H1 (cell line): ENCODE data around the gene SPATS1. TPM values are rescaled to one million over a fixed set of nuclear protein-coding genes. Genes with fewer than 3 reads are reported as not detected.

Experiments used
- CTCF ChIA-PET: fragments of 300-600 bp; sonication (Branson Sonifier 250); formaldehyde crosslinking; loops from one replicate; lab custom pipeline; 2021; ENCODE audit not compliant: partially characterized antibody; lab: Charles Lee
- POLR2A ChIA-PET: fragments of 300-600 bp; sonication (Branson Sonifier 250); formaldehyde crosslinking; loops from one replicate; lab custom pipeline; 2021; ENCODE audit warnings: inconsistent platforms; ENCODE audit not compliant: partially characterized antibody; lab: Charles Lee
- DNase-seq, 2 experiments: peaks; one replicate each; pipeline versions ENCODE4 v3.0.0 to v3.0.0-alpha.2; 2010 to 2022; ENCODE audit warnings: low spot score in 2 of 2, low read depth in 1 of 2, mixed read lengths in 1 of 2
- FAIRE-seq: peaks from 2 replicates; lab custom pipeline; 2011; peaks lifted over from hg19 to GRCh38; lab: Jason Lieb, UNC
- H2AFZ ChIP-seq: 2 replicates; pipeline ENCODE4 v1.8.1; 2012; ENCODE audit warnings: low read length, inconsistent platforms
- H2AK5ac ChIP-seq: 2 replicates; pipeline ENCODE4 v1.6.1; 2013; ENCODE audit warnings: low read depth, low read length
- H2BK120ac ChIP-seq: replicated peaks from 2 replicates; pipeline ENCODE3; 2013; ENCODE audit warnings: low read depth, low read length, inconsistent platforms
- H2BK12ac ChIP-seq: 2 replicates; pipeline ENCODE4 v1.6.1; 2013; ENCODE audit warnings: low read depth, low read length
- H2BK15ac ChIP-seq: 2 replicates; pipeline ENCODE4 v1.6.1; 2013; ENCODE audit warnings: low read length
- H2BK20ac ChIP-seq: 2 replicates; pipeline ENCODE4 v1.6.1; 2013; ENCODE audit warnings: low read length
- H2BK5ac ChIP-seq: 2 replicates; pipeline ENCODE4 v1.6.1; 2013; ENCODE audit warnings: low read depth, low read length
- H3K14ac ChIP-seq: 2 replicates; pipeline ENCODE4 v1.6.1; 2013; ENCODE audit warnings: inconsistent platforms; ENCODE audit not compliant: insufficient read length
- H3K18ac ChIP-seq: 2 replicates; pipeline ENCODE4 v1.6.1; 2013; ENCODE audit warnings: low read length; ENCODE audit errors: extremely low read depth
- H3K23ac ChIP-seq: 2 replicates; pipeline ENCODE4 v1.6.1; 2013; ENCODE audit warnings: inconsistent platforms; ENCODE audit not compliant: insufficient read length
- H3K23me2 ChIP-seq: 2 replicates; pipeline ENCODE4 v1.6.1; 2013; ENCODE audit warnings: low read depth, low read length
- H3K27ac ChIP-seq: 2 replicates; pipeline ENCODE4 v1.6.1; 2011; ENCODE audit warnings: low read depth, low read length, inconsistent platforms
- H3K27me3 ChIP-seq, 4 experiments: replicated peaks in 1 of 4; 1 replicate in 1 of 4; 2 replicates in 3 of 4; pipeline versions ENCODE4 v1.6.1 to v1.8.1; 2011 to 2013; ENCODE audit warnings: low read length in 3 of 4, mild to moderate bottlenecking in 3 of 4, inconsistent platforms in 2 of 4, mixed read lengths in 2 of 4, moderate library complexity in 1 of 4; ENCODE audit not compliant: control insufficient read depth in 3 of 4, insufficient read depth in 3 of 4; ENCODE audit errors: extremely low read depth in 1 of 4
- H3K36me3 ChIP-seq, 4 experiments: 2 replicates each; pipeline versions ENCODE4 v1.6.1 to v1.8.1; 2011 to 2013; ENCODE audit warnings: mild to moderate bottlenecking in 4 of 4, low read length in 3 of 4, moderate library complexity in 2 of 4, control low read depth in 1 of 4, inconsistent platforms in 1 of 4; ENCODE audit not compliant: insufficient read depth in 4 of 4, control insufficient read depth in 2 of 4
- H3K4ac ChIP-seq: replicated peaks from 2 replicates; pipeline ENCODE3; 2013; ENCODE audit warnings: low read length, low read depth, mixed read lengths, inconsistent platforms; ENCODE audit not compliant: insufficient read length
- H3K4me1 ChIP-seq, 4 experiments: replicated peaks in 1 of 4; 1 replicate in 1 of 4; 2 replicates in 3 of 4; pipeline versions ENCODE4 v1.6.1 to v1.8.1; 2011 to 2013; ENCODE audit warnings: low read length in 3 of 4, inconsistent platforms in 2 of 4, mixed read lengths in 1 of 4; ENCODE audit not compliant: insufficient read depth in 4 of 4, control insufficient read depth in 3 of 4
- H3K4me2 ChIP-seq, 2 experiments: 2 replicates each; pipeline versions ENCODE4 v1.6.1 to v1.8.1; 2011 to 2013; ENCODE audit warnings: low read depth in 2 of 2, low read length in 2 of 2, control low read depth in 1 of 2, inconsistent platforms in 1 of 2, mild to moderate bottlenecking in 1 of 2; ENCODE audit not compliant: insufficient read depth in 1 of 2
- H3K4me3 ChIP-seq, 4 experiments: fragments of 200-600, 300-600 bp in 1 of 4; sonication (generic), shearing (Covaris generic), sonication (Bioruptor Twin) in 1 of 4; 2 replicates each; pipeline versions ENCODE4 v1.5.1 to v1.8.1; 2011 to 2016; ENCODE audit warnings: low read length in 4 of 4, low read depth in 3 of 4, control low read depth in 2 of 4, inconsistent platforms in 2 of 4, mild to moderate bottlenecking in 2 of 4, mixed read lengths in 1 of 4, moderate library complexity in 1 of 4; ENCODE audit not compliant: insufficient read depth in 2 of 4; ENCODE audit errors: extremely low read depth in 1 of 4
- H3K56ac ChIP-seq: replicated peaks from 2 replicates; pipeline ENCODE3; 2013; ENCODE audit warnings: low read depth, mild to moderate bottlenecking, mixed read lengths, low read length, inconsistent platforms; ENCODE audit not compliant: insufficient read length
- H3K79me1 ChIP-seq: 2 replicates; pipeline ENCODE4 v1.6.1; 2013; ENCODE audit warnings: low read depth, low read length, control low read depth
- H3K79me2 ChIP-seq, 2 experiments: 2 replicates each; pipeline versions ENCODE4 v1.6.1 to v1.8.1; 2012 to 2013; ENCODE audit warnings: low read length in 2 of 2, mild to moderate bottlenecking in 2 of 2, inconsistent platforms in 1 of 2; ENCODE audit not compliant: insufficient read depth in 2 of 2, control insufficient read depth in 1 of 2
- H3K9ac ChIP-seq, 4 experiments: replicated peaks in 1 of 4; 1 replicate in 1 of 4; 2 replicates in 3 of 4; pipeline versions ENCODE4 v1.6.1 to v1.8.1; 2011 to 2013; ENCODE audit warnings: low read depth in 3 of 4, low read length in 3 of 4, control low read depth in 2 of 4, mild to moderate bottlenecking in 2 of 4, moderate library complexity in 2 of 4, inconsistent platforms in 1 of 4; ENCODE audit errors: extremely low read depth in 1 of 4
- H3K9me3 ChIP-seq, 2 experiments: 2 replicates each; pipeline versions ENCODE4 v1.6.1 to v1.8.1; 2012 to 2013; ENCODE audit warnings: mild to moderate bottlenecking in 2 of 2, moderate library complexity in 2 of 2, control low read depth in 1 of 2, inconsistent platforms in 1 of 2, low read depth in 1 of 2, low read length in 1 of 2, mixed read lengths in 1 of 2; ENCODE audit not compliant: insufficient read depth in 2 of 2
- H4K20me1 ChIP-seq, 2 experiments: replicated peaks in 1 of 2; 2 replicates each; pipeline versions ENCODE3 to v1.8.1; 2011 to 2013; ENCODE audit warnings: inconsistent platforms in 2 of 2, low read length in 2 of 2, mild to moderate bottlenecking in 1 of 2; ENCODE audit not compliant: insufficient read depth in 2 of 2, control insufficient read depth in 1 of 2
- H4K5ac ChIP-seq: 2 replicates; pipeline ENCODE4 v1.6.1; 2013; ENCODE audit warnings: low read length, low read depth, mixed read lengths, inconsistent platforms; ENCODE audit not compliant: insufficient read length
- H4K8ac ChIP-seq: 2 replicates; pipeline ENCODE4 v1.8.0; 2013; ENCODE audit warnings: mild to moderate bottlenecking, moderate library complexity, low read length, inconsistent platforms; ENCODE audit not compliant: insufficient read depth; ENCODE audit errors: extremely low read depth
- H4K91ac ChIP-seq: replicated peaks from 2 replicates; pipeline ENCODE3; 2013; ENCODE audit warnings: low read length, mixed read lengths, inconsistent platforms; ENCODE audit not compliant: insufficient read length
- CBX5 ChIP-seq: fragments of 300-800, 300-1000 bp; sonication (generic); IDR thresholded peaks from 2 replicates; pipeline ENCODE4 v1.7.1; 2016; ENCODE audit warnings: antibody characterized with exemption, low read length, low read depth
- SIRT6 ChIP-seq: IDR thresholded peaks from one replicate; pipeline ENCODE4 v1.7.1; 2012; ENCODE audit warnings: low read length, inconsistent platforms
- WGBS, 2 experiments: shearing (Covaris generic) in 1 of 2; methylation state at CpG; one replicate each; pipeline versions ENCODE4 v1.1.6 to v1.1.7; 2013 to 2015; ENCODE audit warnings: low lambda C conversion rate in 2 of 2, mixed read lengths in 2 of 2, inconsistent platforms in 1 of 2, low coverage in 1 of 2, missing lambda C conversion rate in 1 of 2; ENCODE audit not compliant: insufficient replicate concordance in 2 of 2, insufficient coverage in 1 of 2, insufficient read length in 1 of 2; ENCODE audit errors: extremely low coverage in 1 of 2, missing lambda C conversion rate in 1 of 2; 5-methylcytosine and 5-hydroxymethylcytosine counted together
- polyA plus RNA-seq, 7 experiments: library from polyadenylated mRNA; depleted of rRNA in 3 of 7; stranded (reverse) in 5 of 7; unstranded in 2 of 7; fragments of >200 nt in 5 of 7; fragments of 200-250 nt in 2 of 7; gene quantifications; 1 replicate in 5 of 7; 2 replicates in 1 of 7; 4 replicates in 1 of 7; pipeline versions ENCODE4 v1.2.1 to v1.2.3, GENCODE V29; 2011 to 2013; ENCODE audit warnings: missing spikeins in 2 of 7, mixed read lengths in 2 of 7
- total RNA-seq: library from RNA; stranded (reverse); fragmentation: NEBNext Ultra II Directional; extraction: Animal tissue kit (Norgen Biotek cat#: 25700); gene quantifications from 2 replicates; pipeline ENCODE4 v1.2.1, GENCODE V29; 2021

The SPATS1 gene
- total and polyA plus RNA-seq, 2 of the 8 experiments (the other 6 are each of a cell fraction or from before 2014, with no cell fraction given), result not detected

- Histone ChIP-seq H3K23ac (no peak overlapping the region), H3K18ac (no peak overlapping the region), H3K36me3 (no peaks in the 10 kb centered on the region), H3K23me2 (no peaks in the 10 kb centered on the region; the same call in 1 of the 2 replicates), H2BK120ac (no peak overlapping the region), H3K4me1 (no peaks in the 10 kb centered on the region; a peak in 1 of 7 replicates), H4K20me1 (no peaks in the 10 kb centered on the region), H3K79me2 (no peaks in the 10 kb centered on the region), H4K8ac (no peak overlapping the region), H2BK5ac (no peak overlapping the region), H3K27ac (no peak overlapping the region), H4K5ac (no peak overlapping the region), H4K91ac (no peak overlapping the region), H2AFZ (no peak overlapping the region), H3K9me3 (no peaks in the 10 kb centered on the region), H3K56ac (no peak overlapping the region), H3K14ac (no peak overlapping the region), H2BK20ac (no peak overlapping the region), H2AK5ac (no peak overlapping the region), H3K9ac (no peak overlapping the region), H2BK12ac (no peak overlapping the region), H3K4me2 (no peak overlapping the region), H3K27me3 (peaks cover 3 to 7% (median 6%) of the 10 kb centered on the region in 4 experiments; a peak in 5 of 7 replicates), H3K79me1 (no peaks in the 10 kb centered on the region), H2BK15ac (no peak overlapping the region), H3K4ac (no peak overlapping the region), H3K4me3 (no peak overlapping the region)
- FAIRE-seq (no peak), DNase-seq (no peak)
- TF ChIP-seq CBX5, result no peak
- no peak for TF ChIP-seq SIRT6
- WGBS, 2 experiments, result 79% methylated on average over 8 of the region's 8 CpGs; no CpG with 5 or more reads in 1 of the 2 experiments
- ChIA-PET CTCF (interaction anchor here (0.6 to 5.8 kb wide), 9 partner anchors 25 to 243 kb away, joined by 3 to 37 read pairs (median 4); partner anchors contain the start of gene AARS2), POLR2A (interaction anchor here (0.9 to 2.5 kb wide), 6 partner anchors 12 to 93 kb away, joined by 3 to 10 read pairs (median 4); no protein-coding TSS in a partner anchor)
Observed at GRCh38 chr6:44341095-44341890, 1.2 kb upstream of the SPATS1 start.
